Mammary epithelial cell (primary cell): ENCODE measurements around the gene ERI3.

Experiments used
- EZH2 ChIP-seq: IDR thresholded peaks from 2 replicates; pipeline ENCODE4 v1.6.1; 2012; ENCODE audit warnings: low read length, inconsistent platforms, borderline replicate concordance
- TF ChIP-seq, protein P1 (sequence below), 2 donors: IDR thresholded peaks in 1 of 2; conservative IDR thresholded peaks in 1 of 2; 2 replicates each; pipeline ENCODE4 v1.5.1; 2011 to 2012; ENCODE audit warnings: inconsistent platforms in 2 of 2, low read length in 2 of 2, mild to moderate bottlenecking in 2 of 2, control low read depth in 1 of 2, low read depth in 1 of 2; ENCODE audit not compliant: insufficient read depth in 1 of 2; ENCODE audit errors: extremely low read depth in 1 of 2

DNA sequence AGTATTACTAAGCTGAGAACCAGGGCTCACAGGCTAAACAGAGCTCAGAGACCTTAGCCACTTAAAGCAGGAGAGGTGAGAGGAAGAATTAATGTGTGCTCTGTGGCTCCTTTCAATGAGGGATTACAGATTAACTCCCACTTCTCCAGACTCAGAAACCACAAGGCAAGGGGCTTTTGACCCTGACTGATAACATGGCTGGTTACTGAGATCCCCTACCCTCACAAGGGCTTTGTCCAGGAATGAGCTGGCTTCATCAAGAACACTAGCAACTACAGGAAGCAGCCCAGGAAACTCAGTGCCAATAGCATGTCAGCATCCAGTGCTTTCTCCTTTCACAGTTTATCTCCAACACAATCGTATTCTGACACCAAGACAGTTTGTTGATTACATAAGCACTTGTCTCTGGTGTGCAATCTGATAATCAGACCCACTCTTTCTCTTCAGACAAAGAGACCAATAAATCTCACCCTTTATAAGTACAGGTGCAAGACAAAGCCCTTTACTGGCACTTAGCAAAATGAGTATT lies 38.8 kb downstream of the ERI3 start:
- TF ChIP-seq, protein P1, sequence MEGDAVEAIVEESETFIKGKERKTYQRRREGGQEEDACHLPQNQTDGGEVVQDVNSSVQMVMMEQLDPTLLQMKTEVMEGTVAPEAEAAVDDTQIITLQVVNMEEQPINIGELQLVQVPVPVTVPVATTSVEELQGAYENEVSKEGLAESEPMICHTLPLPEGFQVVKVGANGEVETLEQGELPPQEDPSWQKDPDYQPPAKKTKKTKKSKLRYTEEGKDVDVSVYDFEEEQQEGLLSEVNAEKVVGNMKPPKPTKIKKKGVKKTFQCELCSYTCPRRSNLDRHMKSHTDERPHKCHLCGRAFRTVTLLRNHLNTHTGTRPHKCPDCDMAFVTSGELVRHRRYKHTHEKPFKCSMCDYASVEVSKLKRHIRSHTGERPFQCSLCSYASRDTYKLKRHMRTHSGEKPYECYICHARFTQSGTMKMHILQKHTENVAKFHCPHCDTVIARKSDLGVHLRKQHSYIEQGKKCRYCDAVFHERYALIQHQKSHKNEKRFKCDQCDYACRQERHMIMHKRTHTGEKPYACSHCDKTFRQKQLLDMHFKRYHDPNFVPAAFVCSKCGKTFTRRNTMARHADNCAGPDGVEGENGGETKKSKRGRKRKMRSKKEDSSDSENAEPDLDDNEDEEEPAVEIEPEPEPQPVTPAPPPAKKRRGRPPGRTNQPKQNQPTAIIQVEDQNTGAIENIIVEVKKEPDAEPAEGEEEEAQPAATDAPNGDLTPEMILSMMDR (conservative IDR thresholded peaks at IDR 0.05 in 1 of 2, IDR thresholded peaks at IDR 0.05 in 1 of 2; ENCODE audit: extremely low read depth in 1 of 2, insufficient read depth in 1 of 2, low read depth in 1 of 2, low read length in 2 of 2), result no peak
- TF ChIP-seq EZH2, result no peak
